Left lobe of liver (tissue), 2 donors: ENCODE results near the gene KCMF1. TPM values are rescaled to one million over a fixed set of nuclear protein-coding genes. Genes with fewer than 3 reads are reported as not detected.

Experiments used
- ATAC-seq: fragments of 200-7000 bp; cut with Tn5 transposase; one replicate; pipeline ENCODE4 v1.9.1; 2020; ENCODE audit warnings: mild to moderate bottlenecking, moderate library complexity
- DNase-seq: peaks from one replicate; pipeline ENCODE4 v3.0.0-alpha.2; 2020; ENCODE audit warnings: low spot score
- total RNA-seq: library from RNA; stranded (reverse); gene quantifications from one replicate; pipeline ENCODE4 v1.2.1, GENCODE V29; 2021
- donor health status: DM: no; HTN: no; CAD: no; lungs with moderate emphysema.
- donor health status: DM: no; HTN: yes; CAD: no.

Gene KCMF1
- total RNA-seq, 1 donor from 2014 or later = 39.1 TPM

- DNase-seq = no peak
- no peak for ATAC-seq
Observed at GRCh38 chr2:84980263-84980983, 9.5 kb downstream of the KCMF1 start.

GRCh38 chr2:84986018-84986417 is 15.1 kb downstream of the KCMF1 start:
- ATAC-seq = no peak
- DNase-seq = no peak

GRCh38 chr2:84989422-84989821 is 18.5 kb downstream of the KCMF1 start:
- ATAC-seq = no peak
- DNase-seq = no peak

- ATAC-seq (no peak), DNase-seq (no peak)
Observed at GRCh38 chr2:84989927-84990326, 19.0 kb downstream of the KCMF1 start.

GRCh38 chr2:84991404-84992160 is 20.6 kb downstream of the KCMF1 start:
- peak; percentile 93 for ATAC-seq
- no peak for DNase-seq

GRCh38 chr2:84995826-84996225 is 24.9 kb downstream of the KCMF1 start:
- no peak for ATAC-seq

GRCh38 chr2:84996909-84997308 is 25.9 kb downstream of the KCMF1 start:
- ATAC-seq (no peak), DNase-seq (no peak)

More at GRCh38 chr2:84995826-84996225, 24.9 kb downstream of the KCMF1 start:
- no peak for DNase-seq

- DNase-seq (no peak), ATAC-seq (no peak)
Observed at GRCh38 chr2:84999553-84999955, 28.6 kb downstream of the KCMF1 start.

- DNase-seq (no peak), ATAC-seq (no peak)
Observed at GRCh38 chr2:85001595-85001994, 30.6 kb downstream of the KCMF1 start.

- no peak for DNase-seq
Observed at GRCh38 chr2:85002534-85002933, 31.6 kb downstream of the KCMF1 start.

GRCh38 chr2:85008252-85008651 is 37.3 kb downstream of the KCMF1 start:
- ATAC-seq (no peak), DNase-seq (no peak)

More at GRCh38 chr2:85002534-85002933, 31.6 kb downstream of the KCMF1 start:
- ATAC-seq = no peak

- ATAC-seq (no peak), DNase-seq (no peak)
Observed at GRCh38 chr2:85009019-85009618, 38.2 kb downstream of the KCMF1 start.

GRCh38 chr2:85010404-85010803 is 39.4 kb downstream of the KCMF1 start:
- no peak for DNase-seq
- ATAC-seq = no peak

- no peak for DNase-seq
Observed at GRCh38 chr2:85011098-85011497, 40.1 kb downstream of the KCMF1 start.

GRCh38 chr2:85011747-85012146 is 40.8 kb downstream of the KCMF1 start:
- DNase-seq (no peak), ATAC-seq (no peak)

More at GRCh38 chr2:85011098-85011497, 40.1 kb downstream of the KCMF1 start:
- ATAC-seq = no peak

- DNase-seq (no peak), ATAC-seq (no peak)
Observed at GRCh38 chr2:85012431-85012830, 41.5 kb downstream of the KCMF1 start.

GRCh38 chr2:85012855-85013254 is 41.9 kb downstream of the KCMF1 start:
- ATAC-seq (no peak), DNase-seq (no peak)

- ATAC-seq (no peak), DNase-seq (no peak)
Observed at GRCh38 chr2:85015653-85016360, 44.8 kb downstream of the KCMF1 start.

GRCh38 chr2:85016446-85016845 is 45.5 kb downstream of the KCMF1 start:
- ATAC-seq = no peak
- no peak for DNase-seq

- DNase-seq (no peak), ATAC-seq (no peak)
Observed at GRCh38 chr2:85017411-85018048, 46.6 kb downstream of the KCMF1 start.

- no peak for ATAC-seq
- no peak for DNase-seq
Observed at GRCh38 chr2:85018049-85018447, 47.1 kb downstream of the KCMF1 start.
